SK-N-SH treated with all-trans-retinoic acid at 6 μM for 48 hours (cell line): ENCODE measurements around the gene ABCF2.

Experiments used
- ATAC-seq: fragments of 200-7000 bp; cut with Tn5 transposase; 3 replicates; pipeline ENCODE4 v1.9.1; 2020; ENCODE audit warnings: mild to moderate bottlenecking, moderate library complexity
- ARNTL ChIP-seq: fragments of 450-650 bp; formaldehyde crosslinking; IDR thresholded peaks from 2 replicates; pipeline ENCODE4 v1.5.0; 2020; ENCODE audit warnings: low read depth, mild to moderate bottlenecking, moderate library complexity, borderline replicate concordance
- BACH2 ChIP-seq: fragments of 250-450 bp; sonication (Bioruptor Pico); IDR thresholded peaks from 2 replicates; pipeline ENCODE4 v1.9.0; 2021; ENCODE audit warnings: mild to moderate bottlenecking, borderline replicate concordance
- CSDC2 ChIP-seq: fragments of 250-450 bp; sonication (Bioruptor Pico); IDR thresholded peaks from 2 replicates; pipeline ENCODE4 v1.5.0; 2020; ENCODE audit warnings: mild to moderate bottlenecking, moderate library complexity
- CSRNP3 ChIP-seq: fragments of 250-450 bp; sonication (Bioruptor Pico); IDR thresholded peaks from 2 replicates; pipeline ENCODE4 v1.5.1; 2021; ENCODE audit warnings: mild to moderate bottlenecking, moderate library complexity
- ESRRG ChIP-seq: fragments of 250-450 bp; sonication (Bioruptor Pico); IDR thresholded peaks from 2 replicates; pipeline ENCODE4 v1.6.1; 2021; ENCODE audit warnings: mild to moderate bottlenecking
- GLIS3 ChIP-seq: fragments of 250-450 bp; sonication (Bioruptor Pico); IDR thresholded peaks from 2 replicates; pipeline ENCODE4 v1.5.0; 2020; ENCODE audit warnings: mild to moderate bottlenecking, moderate library complexity
- OSR1 ChIP-seq: fragments of 250-450 bp; sonication (Bioruptor Pico); IDR thresholded peaks from 2 replicates; pipeline ENCODE4 v1.8.0; 2022; ENCODE audit warnings: moderate library complexity, mild to moderate bottlenecking, inconsistent platforms
- PATZ1 ChIP-seq: fragments of 250-450 bp; sonication (Bioruptor Pico); IDR thresholded peaks from 2 replicates; pipeline ENCODE4 v1.8.0; 2020; ENCODE audit warnings: mild to moderate bottlenecking, moderate library complexity, borderline replicate concordance
- RARB ChIP-seq: fragments of 250-450 bp; sonication (Bioruptor Pico); IDR thresholded peaks from 2 replicates; pipeline ENCODE4 v1.8.0; 2021; ENCODE audit warnings: mild to moderate bottlenecking, moderate library complexity
- SNAI2 ChIP-seq: fragments of 250-450 bp; sonication (Bioruptor Pico); IDR thresholded peaks from 2 replicates; pipeline ENCODE4 v1.5.0; 2020; ENCODE audit warnings: mild to moderate bottlenecking, moderate library complexity
- TCF4 ChIP-seq: fragments of 250-450 bp; sonication (Bioruptor Pico); IDR thresholded peaks from 2 replicates; pipeline ENCODE4 v1.8.0; 2021; ENCODE audit warnings: mild to moderate bottlenecking, moderate library complexity, borderline replicate concordance
- ZC3H10 ChIP-seq: fragments of 250-450 bp; sonication (Bioruptor Pico); IDR thresholded peaks from 2 replicates; pipeline ENCODE4 v1.5.1; 2021; ENCODE audit warnings: mild to moderate bottlenecking, moderate library complexity
- ZFP3 ChIP-seq: fragments of 250-450 bp; sonication (Bioruptor Pico); IDR thresholded peaks from 2 replicates; pipeline ENCODE4 v1.5.0; 2020; ENCODE audit warnings: mild to moderate bottlenecking, moderate library complexity
- ZNF565 ChIP-seq: fragments of 450-650 bp; formaldehyde crosslinking; conservative IDR thresholded peaks from 2 replicates; pipeline ENCODE4 v1.5.0; 2020; ENCODE audit warnings: low read depth, mild to moderate bottlenecking, moderate library complexity
- ZNF70 ChIP-seq: fragments of 450-650 bp; formaldehyde crosslinking; IDR thresholded peaks from 2 replicates; pipeline ENCODE4 v1.5.0; 2020; ENCODE audit warnings: mild to moderate bottlenecking, moderate library complexity
- ZNF8 ChIP-seq: fragments of 450-650 bp; formaldehyde crosslinking; IDR thresholded peaks from 2 replicates; pipeline ENCODE4 v1.5.0; 2020; ENCODE audit warnings: mild to moderate bottlenecking, moderate library complexity
- TF ChIP-seq, protein P1 (sequence below): fragments of 250-450 bp; sonication (Bioruptor Pico); IDR thresholded peaks from 2 replicates; pipeline ENCODE4 v1.5.1; 2020; ENCODE audit warnings: low read depth, mild to moderate bottlenecking, moderate library complexity
- TF ChIP-seq, protein P2 (sequence below): fragments of 250-450 bp; sonication (Bioruptor Pico); IDR thresholded peaks from 2 replicates; pipeline ENCODE4 v1.5.0; 2020; ENCODE audit warnings: mild to moderate bottlenecking, moderate library complexity

The ABCF2 gene

DNA sequence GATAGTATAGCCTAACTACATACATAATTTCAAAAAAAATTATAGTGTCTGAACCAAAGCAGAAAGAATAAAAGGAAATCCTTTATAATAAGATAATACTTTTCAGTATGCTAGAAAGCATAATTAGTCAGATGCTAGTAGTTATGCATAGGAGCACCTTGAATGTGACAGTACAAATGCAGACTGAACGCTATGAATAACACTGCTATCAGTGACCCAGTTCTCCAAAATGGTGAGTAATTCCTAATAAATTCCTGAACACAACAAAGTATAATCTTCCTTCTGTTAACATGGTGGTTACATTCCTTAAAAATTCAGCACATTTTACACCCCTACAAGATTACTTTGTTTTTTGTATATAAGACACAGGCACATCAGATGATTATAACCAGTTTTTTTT, 4.1 kb upstream of the ABCF2 start:
- ATAC-seq = no peak

GRCh38 chr7:151229249-151229648, 2.2 kb upstream of the ABCF2 start:
- TF ChIP-seq BACH2 (no peak), GLIS3 (CRISPR knock-in tag) (no peak)
- TF ChIP-seq, protein P1, sequence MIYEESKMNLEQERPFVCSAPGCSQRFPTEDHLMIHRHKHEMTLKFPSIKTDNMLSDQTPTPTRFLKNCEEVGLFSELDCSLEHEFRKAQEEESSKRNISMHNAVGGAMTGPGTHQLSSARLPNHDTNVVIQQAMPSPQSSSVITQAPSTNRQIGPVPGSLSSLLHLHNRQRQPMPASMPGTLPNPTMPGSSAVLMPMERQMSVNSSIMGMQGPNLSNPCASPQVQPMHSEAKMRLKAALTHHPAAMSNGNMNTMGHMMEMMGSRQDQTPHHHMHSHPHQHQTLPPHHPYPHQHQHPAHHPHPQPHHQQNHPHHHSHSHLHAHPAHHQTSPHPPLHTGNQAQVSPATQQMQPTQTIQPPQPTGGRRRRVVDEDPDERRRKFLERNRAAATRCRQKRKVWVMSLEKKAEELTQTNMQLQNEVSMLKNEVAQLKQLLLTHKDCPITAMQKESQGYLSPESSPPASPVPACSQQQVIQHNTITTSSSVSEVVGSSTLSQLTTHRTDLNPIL (CRISPR knock-in tag) = no peak
- ATAC-seq = no peak

More for the DNA sequence above, 4.1 kb upstream of the ABCF2 start:
- TF ChIP-seq TCF4 (no peak), ARNTL (CRISPR knock-in tag) (no peak), CSDC2 (no peak), ZNF8 (CRISPR knock-in tag) (no peak), ZNF70 (no peak), OSR1 (CRISPR knock-in tag) (no peak), ZC3H10 (no peak), SNAI2 (CRISPR knock-in tag) (no peak), ESRRG (CRISPR knock-in tag) (no peak), RARB (CRISPR knock-in tag) (no peak)
- TF ChIP-seq, protein P2, sequence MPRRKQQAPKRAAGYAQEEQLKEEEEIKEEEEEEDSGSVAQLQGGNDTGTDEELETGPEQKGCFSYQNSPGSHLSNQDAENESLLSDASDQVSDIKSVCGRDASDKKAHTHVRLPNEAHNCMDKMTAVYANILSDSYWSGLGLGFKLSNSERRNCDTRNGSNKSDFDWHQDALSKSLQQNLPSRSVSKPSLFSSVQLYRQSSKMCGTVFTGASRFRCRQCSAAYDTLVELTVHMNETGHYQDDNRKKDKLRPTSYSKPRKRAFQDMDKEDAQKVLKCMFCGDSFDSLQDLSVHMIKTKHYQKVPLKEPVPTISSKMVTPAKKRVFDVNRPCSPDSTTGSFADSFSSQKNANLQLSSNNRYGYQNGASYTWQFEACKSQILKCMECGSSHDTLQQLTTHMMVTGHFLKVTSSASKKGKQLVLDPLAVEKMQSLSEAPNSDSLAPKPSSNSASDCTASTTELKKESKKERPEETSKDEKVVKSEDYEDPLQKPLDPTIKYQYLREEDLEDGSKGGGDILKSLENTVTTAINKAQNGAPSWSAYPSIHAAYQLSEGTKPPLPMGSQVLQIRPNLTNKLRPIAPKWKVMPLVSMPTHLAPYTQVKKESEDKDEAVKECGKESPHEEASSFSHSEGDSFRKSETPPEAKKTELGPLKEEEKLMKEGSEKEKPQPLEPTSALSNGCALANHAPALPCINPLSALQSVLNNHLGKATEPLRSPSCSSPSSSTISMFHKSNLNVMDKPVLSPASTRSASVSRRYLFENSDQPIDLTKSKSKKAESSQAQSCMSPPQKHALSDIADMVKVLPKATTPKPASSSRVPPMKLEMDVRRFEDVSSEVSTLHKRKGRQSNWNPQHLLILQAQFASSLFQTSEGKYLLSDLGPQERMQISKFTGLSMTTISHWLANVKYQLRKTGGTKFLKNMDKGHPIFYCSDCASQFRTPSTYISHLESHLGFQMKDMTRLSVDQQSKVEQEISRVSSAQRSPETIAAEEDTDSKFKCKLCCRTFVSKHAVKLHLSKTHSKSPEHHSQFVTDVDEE (CRISPR knock-in tag) = no peak
- TF ChIP-seq, protein P1 (CRISPR knock-in tag) = no peak

DNA sequence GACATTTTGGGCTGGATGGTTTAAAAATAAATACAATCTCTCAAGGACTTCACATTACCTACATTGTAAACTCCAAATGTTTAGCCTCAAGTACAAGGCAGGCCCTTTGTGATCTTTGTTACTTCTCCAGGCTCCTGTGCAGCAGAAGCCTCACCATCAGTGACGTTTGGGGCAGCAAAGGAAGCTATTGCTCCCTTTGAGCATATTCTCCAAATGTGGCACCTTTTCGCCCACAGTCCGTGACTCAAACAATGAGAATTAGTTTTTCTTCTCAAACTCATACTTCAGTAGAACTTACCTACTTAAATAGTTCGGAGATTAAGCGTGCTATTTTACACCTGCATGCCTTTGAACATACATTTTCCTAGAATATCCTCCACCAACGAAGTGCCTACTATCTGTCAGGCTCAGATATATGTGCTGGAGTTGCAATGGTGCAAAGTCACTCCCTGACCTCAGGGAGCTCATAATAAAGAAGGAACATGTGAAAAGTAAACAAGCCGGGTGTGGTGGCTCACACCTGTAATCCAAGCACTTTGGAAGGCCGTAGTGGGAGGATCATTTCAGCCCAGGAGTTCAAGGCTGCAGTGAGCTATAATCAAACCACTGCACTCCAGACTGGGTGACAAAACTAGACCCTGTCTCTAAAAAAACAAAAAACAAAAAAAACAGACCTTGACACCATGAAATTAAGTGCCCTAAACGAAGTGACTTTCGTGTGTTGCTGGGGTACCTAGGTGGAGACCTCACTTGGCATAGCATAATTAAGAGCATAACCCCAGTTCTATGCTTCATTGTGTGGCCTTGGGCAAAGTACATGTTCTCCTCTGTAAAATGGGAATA, 1.2 kb upstream of the ABCF2 start:
- no peak for TF ChIP-seq OSR1 (CRISPR knock-in tag)
- no peak for TF ChIP-seq ZNF70
- no peak for TF ChIP-seq PATZ1 (CRISPR knock-in tag)
- no peak for TF ChIP-seq BACH2
- TF ChIP-seq TCF4 = no peak
- no peak for TF ChIP-seq RARB (CRISPR knock-in tag)
- no peak for TF ChIP-seq GLIS3 (CRISPR knock-in tag)
- TF ChIP-seq ZC3H10 = no peak
- TF ChIP-seq ZNF565 (CRISPR knock-in tag) = no peak
- TF ChIP-seq CSRNP3 (CRISPR knock-in tag) = no peak
- no peak for ATAC-seq

DNA sequence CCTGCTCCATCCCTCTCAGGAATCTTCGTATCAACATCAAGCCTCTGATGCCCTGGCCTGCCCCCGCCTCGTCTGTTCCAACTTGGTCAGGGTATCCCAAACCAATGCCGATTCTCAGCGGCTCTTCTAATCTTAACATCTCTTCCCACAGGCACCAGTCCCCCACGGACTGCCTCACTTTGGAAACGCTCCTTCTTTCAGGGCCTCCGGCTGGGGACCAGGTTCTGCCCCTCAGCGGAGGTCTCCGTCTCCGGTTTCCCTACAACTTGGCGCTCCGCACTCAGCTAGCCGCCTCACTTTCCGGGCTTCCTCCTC, 488 bp downstream of the ABCF2 start:
- ATAC-seq = peak; percentile 2

More for the DNA sequence above, 488 bp downstream of the ABCF2 start:
- TF ChIP-seq ZFP3 (CRISPR knock-in tag) (0 out of 2 replicates have a peak, but pooled peaks have one; percentile 89), ZNF8 (CRISPR knock-in tag) (no peak), ZNF565 (CRISPR knock-in tag) (no peak)
- TF ChIP-seq, protein P2 (CRISPR knock-in tag) = no peak
